ENCODE measurements around the gene GRIK2.

The GRIK2 gene

DNA sequence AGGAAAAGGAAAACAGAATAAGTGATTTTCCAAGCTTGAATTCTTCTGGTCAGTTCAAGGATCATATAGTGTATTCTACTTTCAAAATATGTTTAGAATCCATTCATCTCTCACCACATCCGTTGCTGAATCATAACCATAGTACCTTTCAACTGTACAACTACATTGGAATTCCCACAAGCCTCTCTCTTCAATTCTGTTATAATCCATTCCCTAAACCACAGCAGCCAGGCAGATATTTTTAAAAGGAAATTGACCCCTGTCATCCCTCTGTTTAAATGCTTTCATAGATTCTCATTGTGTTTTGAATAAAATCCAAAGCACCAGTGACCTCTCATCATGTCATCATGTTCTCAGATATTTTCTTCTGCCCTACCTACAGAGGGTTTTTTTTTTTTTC, 412.7 kb downstream of the GRIK2 start:
- Histone ChIP-seq H2BK120ac (ENCODE audit: insufficient read depth, low read length, poor library complexity) (no peak overlapping the region), H3K4me2 (ENCODE audit: low read length) (no peak overlapping the region), H3K79me1 (ENCODE audit: low read length) (no peaks in the 10 kb centered on the region), H3K9ac (ENCODE audit: low read length) (no peak overlapping the region), H3K14ac (ENCODE audit: low read length) (no peak overlapping the region), H4K12ac (ENCODE audit: low read depth, low read length) (no peak overlapping the region), H3K36me3 (ENCODE audit: control insufficient read depth in 1 of 2, insufficient read depth in 2 of 2, low read length in 2 of 2) (no peaks in the 10 kb centered on the region), H4K8ac (ENCODE audit: low read depth, low read length) (no peak overlapping the region), H3K23ac (ENCODE audit: low read length) (no peak overlapping the region), H3K9me3 (ENCODE audit: insufficient read depth, low read depth, low read length) (no peaks in the 10 kb centered on the region), H3K4me1 (ENCODE audit: control insufficient read depth in 1 of 2, insufficient read depth in 2 of 2, low read length in 2 of 2) (no peaks in the 10 kb centered on the region), H2AFZ (ENCODE audit: insufficient read depth, low read length, poor library complexity) (no peak overlapping the region), H3K27me3 (ENCODE audit: insufficient read depth, low read length) (no peaks in the 10 kb centered on the region), H2AK5ac (ENCODE audit: low read length) (no peak overlapping the region), H3K4ac (ENCODE audit: low read depth, low read length) (no peak overlapping the region), H2BK5ac (ENCODE audit: low read depth, low read length, poor library complexity) (no peak overlapping the region), H3K18ac (ENCODE audit: low read length) (no peak overlapping the region), H2BK12ac (ENCODE audit: low read length) (no peak overlapping the region), H3K27ac (ENCODE audit: low read depth, low read length) (no peak overlapping the region), H3K79me2 (ENCODE audit: control insufficient read depth, insufficient read depth, low read length, poor library complexity) (no peaks in the 10 kb centered on the region), H3K4me3 (ENCODE audit: low read depth, low read length) (no peak overlapping the region), H4K91ac (ENCODE audit: low read depth, low read length) (no peak overlapping the region)
- WGBS (ENCODE audit: extremely low coverage, insufficient coverage, insufficient read length), result no CpG with 5 or more reads among the region's 1 CpG
- no peak for DNase-seq

DNA sequence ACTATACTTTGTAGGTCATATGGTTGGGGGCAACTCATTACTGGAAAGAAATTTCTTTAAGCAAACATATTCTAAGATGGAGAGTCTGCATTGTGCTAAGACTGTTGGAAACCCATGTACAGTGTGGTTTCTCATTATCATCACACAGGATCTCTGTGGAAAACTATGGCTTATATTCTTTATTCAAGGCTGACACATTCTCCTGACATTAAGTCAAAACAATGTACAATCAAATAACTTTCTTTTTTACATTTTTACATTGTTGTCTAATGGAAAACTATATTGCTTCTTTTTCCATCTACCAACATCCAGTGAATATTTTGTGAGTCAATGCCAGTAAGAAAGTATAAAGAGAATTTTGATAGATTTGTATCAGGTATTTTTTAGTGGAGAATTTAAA, 417.6 kb downstream of the GRIK2 start:
- no peak overlapping the region for H3K27ac ChIP-seq (ENCODE audit: low read depth, low read length)
- H3K9me3 ChIP-seq (ENCODE audit: insufficient read depth, low read depth, low read length), result no peaks in the 10 kb centered on the region
- H3K4ac ChIP-seq (ENCODE audit: low read depth, low read length), result no peak overlapping the region
- H3K23ac ChIP-seq (ENCODE audit: low read length), result no peak overlapping the region
- no peaks in the 10 kb centered on the region for H3K4me1 ChIP-seq (ENCODE audit: control insufficient read depth in 1 of 2, insufficient read depth in 2 of 2, low read length in 2 of 2)
- H3K36me3 ChIP-seq (ENCODE audit: control insufficient read depth in 1 of 2, insufficient read depth in 2 of 2, low read length in 2 of 2), result no peaks in the 10 kb centered on the region
- no peaks in the 10 kb centered on the region for H3K27me3 ChIP-seq (ENCODE audit: insufficient read depth, low read length)
- no peaks in the 10 kb centered on the region for H3K79me2 ChIP-seq (ENCODE audit: control insufficient read depth, insufficient read depth, low read length, poor library complexity)
- H3K18ac ChIP-seq (ENCODE audit: low read length), result no peak overlapping the region
- H4K91ac ChIP-seq (ENCODE audit: low read depth, low read length), result no peak overlapping the region
- no peak overlapping the region for H2BK12ac ChIP-seq (ENCODE audit: low read length)
- H3K4me2 ChIP-seq (ENCODE audit: low read length), result no peak overlapping the region
- H2BK5ac ChIP-seq (ENCODE audit: low read depth, low read length, poor library complexity), result no peak overlapping the region
- H4K12ac ChIP-seq (ENCODE audit: low read depth, low read length), result no peak overlapping the region
- no peak overlapping the region for H2AFZ ChIP-seq (ENCODE audit: insufficient read depth, low read length, poor library complexity)
- H3K9ac ChIP-seq (ENCODE audit: low read length), result no peak overlapping the region
- H2BK120ac ChIP-seq (ENCODE audit: insufficient read depth, low read length, poor library complexity), result no peak overlapping the region
- no peak for DNase-seq
- H3K4me3 ChIP-seq (ENCODE audit: low read depth, low read length), result no peak overlapping the region
- no peak overlapping the region for H2AK5ac ChIP-seq (ENCODE audit: low read length)
- H3K79me1 ChIP-seq (ENCODE audit: low read length), result no peaks in the 10 kb centered on the region
- H4K8ac ChIP-seq (ENCODE audit: low read depth, low read length), result no peak overlapping the region
- H3K14ac ChIP-seq (ENCODE audit: low read length), result no peak overlapping the region

DNA sequence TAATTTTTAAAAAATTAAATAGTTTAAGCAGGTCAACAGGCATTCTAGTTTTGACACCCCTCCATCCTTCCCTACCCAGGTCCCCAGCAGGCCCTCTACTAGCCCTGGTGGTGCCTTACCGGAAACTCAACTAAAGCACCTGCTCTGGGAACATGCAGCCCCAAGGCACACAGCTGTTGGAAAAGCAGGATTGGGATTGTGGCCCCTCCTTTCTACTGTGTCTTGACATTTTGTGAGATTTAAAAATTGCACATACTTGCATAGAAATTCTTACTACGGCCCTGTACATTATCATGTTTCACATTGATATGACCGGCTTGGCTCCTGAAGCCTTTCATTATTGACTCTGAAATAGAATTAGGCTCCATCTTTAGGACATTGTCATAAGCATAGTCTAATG, 423.2 kb downstream of the GRIK2 start:
- H3K9ac ChIP-seq (ENCODE audit: low read length), result no peak overlapping the region
- no peaks in the 10 kb centered on the region for H3K27me3 ChIP-seq (ENCODE audit: insufficient read depth, low read length)
- H2BK5ac ChIP-seq (ENCODE audit: low read depth, low read length, poor library complexity), result no peak overlapping the region
- H3K4me3 ChIP-seq (ENCODE audit: low read depth, low read length), result no peak overlapping the region
- no peak overlapping the region for H3K18ac ChIP-seq (ENCODE audit: low read length)
- no peak overlapping the region for H2BK12ac ChIP-seq (ENCODE audit: low read length)
- H4K8ac ChIP-seq (ENCODE audit: low read depth, low read length), result no peak overlapping the region
- H3K36me3 ChIP-seq (ENCODE audit: control insufficient read depth in 1 of 2, insufficient read depth in 2 of 2, low read length in 2 of 2), result no peaks in the 10 kb centered on the region
- H3K9me3 ChIP-seq (ENCODE audit: insufficient read depth, low read depth, low read length), result no peaks in the 10 kb centered on the region
- H3K4ac ChIP-seq (ENCODE audit: low read depth, low read length), result no peak overlapping the region
- H4K12ac ChIP-seq (ENCODE audit: low read depth, low read length), result no peak overlapping the region
- H3K27ac ChIP-seq (ENCODE audit: low read depth, low read length), result no peak overlapping the region
- WGBS (ENCODE audit: extremely low coverage, insufficient coverage, insufficient read length), result no CpG with 5 or more reads among the region's 3 CpGs
- no peak for DNase-seq
- H2AFZ ChIP-seq (ENCODE audit: insufficient read depth, low read length, poor library complexity), result no peak overlapping the region
- no peaks in the 10 kb centered on the region for H3K4me1 ChIP-seq (ENCODE audit: control insufficient read depth in 1 of 2, insufficient read depth in 2 of 2, low read length in 2 of 2)
- no peak overlapping the region for H4K91ac ChIP-seq (ENCODE audit: low read depth, low read length)
- no peak overlapping the region for H3K4me2 ChIP-seq (ENCODE audit: low read length)
- H3K79me2 ChIP-seq (ENCODE audit: control insufficient read depth, insufficient read depth, low read length, poor library complexity), result no peaks in the 10 kb centered on the region
- no peak overlapping the region for H3K23ac ChIP-seq (ENCODE audit: low read length)
- no peak overlapping the region for H3K14ac ChIP-seq (ENCODE audit: low read length)
- H3K79me1 ChIP-seq (ENCODE audit: low read length), result no peaks in the 10 kb centered on the region
- no peak overlapping the region for H2AK5ac ChIP-seq (ENCODE audit: low read length)
- no peak overlapping the region for H2BK120ac ChIP-seq (ENCODE audit: insufficient read depth, low read length, poor library complexity)

DNA sequence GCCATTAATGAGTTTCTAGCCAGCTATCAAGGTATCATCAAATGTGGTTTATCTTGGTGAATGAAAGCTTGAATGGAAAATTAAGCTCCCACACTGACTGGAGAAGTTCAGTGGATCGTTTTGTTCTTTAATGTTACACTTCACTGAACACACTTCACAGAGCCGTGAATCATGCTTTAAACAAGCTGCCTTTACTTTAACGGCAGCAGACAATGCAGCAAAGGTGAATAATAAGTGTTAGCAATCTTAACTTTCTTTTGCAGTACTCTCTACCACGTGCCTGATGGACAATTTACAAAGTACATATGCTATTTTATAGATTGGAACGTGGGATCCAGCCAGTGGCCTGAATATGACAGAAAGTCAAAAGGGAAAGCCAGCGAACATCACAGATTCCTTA, 424.5 kb downstream of the GRIK2 start:
- WGBS (ENCODE audit: extremely low coverage, insufficient coverage, insufficient read length), result no CpG with 5 or more reads among the region's 6 CpGs
- Histone ChIP-seq H3K9ac (ENCODE audit: low read length) (no peak overlapping the region), H3K4ac (ENCODE audit: low read depth, low read length) (no peak overlapping the region), H3K23ac (ENCODE audit: low read length) (no peak overlapping the region), H2BK120ac (ENCODE audit: insufficient read depth, low read length, poor library complexity) (no peak overlapping the region), H2BK5ac (ENCODE audit: low read depth, low read length, poor library complexity) (no peak overlapping the region), H3K27me3 (ENCODE audit: insufficient read depth, low read length) (no peaks in the 10 kb centered on the region), H4K8ac (ENCODE audit: low read depth, low read length) (no peak overlapping the region), H3K9me3 (ENCODE audit: insufficient read depth, low read depth, low read length) (no peaks in the 10 kb centered on the region), H3K18ac (ENCODE audit: low read length) (no peak overlapping the region), H3K36me3 (ENCODE audit: control insufficient read depth in 1 of 2, insufficient read depth in 2 of 2, low read length in 2 of 2) (no peaks in the 10 kb centered on the region), H3K4me2 (ENCODE audit: low read length) (no peak overlapping the region), H2AK5ac (ENCODE audit: low read length) (no peak overlapping the region), H3K14ac (ENCODE audit: low read length) (no peak overlapping the region), H3K4me3 (ENCODE audit: low read depth, low read length) (no peak overlapping the region), H2AFZ (ENCODE audit: insufficient read depth, low read length, poor library complexity) (no peak overlapping the region), H3K79me2 (ENCODE audit: control insufficient read depth, insufficient read depth, low read length, poor library complexity) (no peaks in the 10 kb centered on the region), H3K27ac (ENCODE audit: low read depth, low read length) (no peak overlapping the region), H3K79me1 (ENCODE audit: low read length) (no peaks in the 10 kb centered on the region), H3K4me1 (ENCODE audit: control insufficient read depth in 1 of 2, insufficient read depth in 2 of 2, low read length in 2 of 2) (no peaks in the 10 kb centered on the region), H4K12ac (ENCODE audit: low read depth, low read length) (no peak overlapping the region), H4K91ac (ENCODE audit: low read depth, low read length) (no peak overlapping the region), H2BK12ac (ENCODE audit: low read length) (no peak overlapping the region)
- no peak for DNase-seq

All from trophoblast cell (in vitro differentiated cells and primary cell).